ENCODE measurements around the gene NEK7.

- TF ChIP-seq CTCF (IDR thresholded peaks at IDR 0.05) (no peak), POLR2A (IDR thresholded peaks at IDR 0.05) (no peak)
Measured at GRCh38 chr1:198273748-198274295, 117.0 kb downstream of the NEK7 start.

Measured in tibial nerve (tissue), 3 donors.